Brain microvascular endothelial cell (primary cell): ENCODE data around the gene PMP22.

Experiments used
- DNase-seq: peaks from one replicate; pipeline ENCODE4 v3.0.0-alpha.2; 2020
- H3K27ac ChIP-seq: fragments of 250-450 bp; sonication (Bioruptor Pico); 2 replicates; pipeline ENCODE4 v1.5.1; 2020; ENCODE audit warnings: mild to moderate bottlenecking, moderate library complexity
- H3K27me3 ChIP-seq: fragments of 250-450 bp; sonication (Bioruptor Pico); replicated peaks from 2 replicates; pipeline ENCODE4 v1.5.1; 2020; ENCODE audit warnings: mild to moderate bottlenecking
- H3K36me3 ChIP-seq: fragments of 250-450 bp; sonication (Bioruptor Pico); replicated peaks from 2 replicates; pipeline ENCODE4 v1.5.1; 2020; ENCODE audit warnings: mild to moderate bottlenecking
- H3K4me3 ChIP-seq: 2 replicates; pipeline ENCODE4 v1.5.1; 2011; ENCODE audit warnings: low read depth, mild to moderate bottlenecking, control low read depth, low read length, moderate library complexity
- CTCF ChIP-seq: IDR thresholded peaks from 2 replicates; pipeline ENCODE4 v1.5.1; 2011; ENCODE audit warnings: low read depth, mild to moderate bottlenecking, moderate library complexity, low read length, control low read depth, inconsistent platforms; ENCODE audit errors: missing control alignments
- in situ Hi-C: cut with HindIII; loops from 2 replicates; pipeline ENCODE4 v1.10.0; 2017; ENCODE audit warnings: low sequenced_read_pairs, low pct_ligation_motif_present

PMP22 gene

GRCh38 chr17:15290605-15291004 lies 25.5 kb upstream of the PMP22 start:
- in situ Hi-C loops: loop anchor here (25.0 kb wide), 1 partner anchor 197 kb away; no protein-coding TSS in a partner anchor

GRCh38 chr17:15289285-15290183 lies 24.4 kb upstream of the PMP22 start:
- no peak for TF ChIP-seq CTCF
- Histone ChIP-seq H3K27me3 (no peaks in the 10 kb centered on the region), H3K27ac (peak overlapping the region; percentile 39), H3K36me3 (no peaks in the 10 kb centered on the region), H3K4me3 (no peak overlapping the region)
- peak; percentile 71 for DNase-seq
- in situ Hi-C loops: loop anchor here (25.0 kb wide), 1 partner anchor 198 kb away; no protein-coding TSS in a partner anchor

More at GRCh38 chr17:15290605-15291004, 25.5 kb upstream of the PMP22 start:
- no peak overlapping the region for H3K4me3 ChIP-seq
- H3K27me3 ChIP-seq: no peaks in the 10 kb centered on the region
- DNase-seq: no peak
- TF ChIP-seq CTCF: no peak
- H3K36me3 ChIP-seq: no peaks in the 10 kb centered on the region
- H3K27ac ChIP-seq: no peak overlapping the region

- no peak overlapping the region for H3K4me3 ChIP-seq
- no peak overlapping the region for H3K27ac ChIP-seq
- H3K36me3 ChIP-seq: no peaks in the 10 kb centered on the region
- no peaks in the 10 kb centered on the region for H3K27me3 ChIP-seq
- in situ Hi-C loops: loop anchor here (25.0 kb wide), 1 partner anchor 198 kb away; no protein-coding TSS in a partner anchor
- no peak for DNase-seq
- TF ChIP-seq CTCF: no peak
These were observed 23.7 kb upstream of the PMP22 start for GRCh38 chr17:15288859-15289258.

- no peak for TF ChIP-seq CTCF
- no peaks in the 10 kb centered on the region for H3K36me3 ChIP-seq
- H3K27ac ChIP-seq: no peak overlapping the region
- in situ Hi-C loops: loop anchor here (25.0 kb wide), 1 partner anchor 200 kb away; no protein-coding TSS in a partner anchor
- H3K27me3 ChIP-seq: no peaks in the 10 kb centered on the region
- DNase-seq: no peak
- H3K4me3 ChIP-seq: no peak overlapping the region
These were observed 22.6 kb upstream of the PMP22 start for GRCh38 chr17:15287538-15288267.

GRCh38 chr17:15285466-15285865 lies 20.3 kb upstream of the PMP22 start:
- no peaks in the 10 kb centered on the region for H3K36me3 ChIP-seq

More at GRCh38 chr17:15285466-15285865, 20.3 kb upstream of the PMP22 start:
- Histone ChIP-seq H3K27me3 (no peaks in the 10 kb centered on the region), H3K4me3 (no peak overlapping the region), H3K27ac (no peak overlapping the region)
- TF ChIP-seq CTCF: no peak
- DNase-seq: no peak
- in situ Hi-C loops: loop anchor here (25.0 kb wide), 1 partner anchor 202 kb away; no protein-coding TSS in a partner anchor
